ENCODE measurements around the gene MAMLD1. TPM values are rescaled to one million over a fixed set of nuclear protein-coding genes. Genes with fewer than 3 reads are reported as not detected.

Gene MAMLD1
- total RNA-seq, 2 donors from 2014 or later, result 0.56 to 3.3 TPM

- no peaks in the 10 kb centered on the region for H3K9me3 ChIP-seq
- no peak overlapping the region for H3K27ac ChIP-seq
- H3K27me3 ChIP-seq, result no peaks in the 10 kb centered on the region
- no peaks in the 10 kb centered on the region for H3K36me3 ChIP-seq
- DNase-seq (ENCODE audit: low spot score), result no peak
- no peak for TF ChIP-seq CTCF (IDR thresholded peaks at IDR 0.05)
- no peaks in the 10 kb centered on the region for H3K4me1 ChIP-seq
- no peak overlapping the region for H3K4me3 ChIP-seq
These were observed 91.5 kb downstream of the MAMLD1 start for GRCh38 chrX:150454508-150455214.

- Histone ChIP-seq H3K27me3 (no peaks in the 10 kb centered on the region), H3K4me3 (no peak overlapping the region), H3K36me3 (no peaks in the 10 kb centered on the region), H3K9me3 (no peaks in the 10 kb centered on the region), H3K27ac (no peak overlapping the region), H3K4me1 (no peaks in the 10 kb centered on the region)
- TF ChIP-seq CTCF (IDR thresholded peaks at IDR 0.05), result no peak
- DNase-seq (ENCODE audit: low spot score), result no peak
These were observed 92.1 kb downstream of the MAMLD1 start for GRCh38 chrX:150455215-150455608.

GRCh38 chrX:150456466-150456865, 93.3 kb downstream of the MAMLD1 start:
- H3K4me1 ChIP-seq, result no peaks in the 10 kb centered on the region
- H3K27me3 ChIP-seq, result no peaks in the 10 kb centered on the region
- DNase-seq (ENCODE audit: low spot score), result no peak
- no peak overlapping the region for H3K27ac ChIP-seq
- no peak overlapping the region for H3K4me3 ChIP-seq
- no peaks in the 10 kb centered on the region for H3K9me3 ChIP-seq
- no peak for TF ChIP-seq CTCF (IDR thresholded peaks at IDR 0.05)
- no peaks in the 10 kb centered on the region for H3K36me3 ChIP-seq

GRCh38 chrX:150456941-150457340, 93.8 kb downstream of the MAMLD1 start:
- no peak for TF ChIP-seq CTCF (IDR thresholded peaks at IDR 0.05)
- Histone ChIP-seq H3K27me3 (no peaks in the 10 kb centered on the region), H3K9me3 (no peaks in the 10 kb centered on the region), H3K4me3 (no peak overlapping the region), H3K4me1 (no peaks in the 10 kb centered on the region), H3K36me3 (no peaks in the 10 kb centered on the region), H3K27ac (no peak overlapping the region)
- no peak for DNase-seq (ENCODE audit: low spot score)

GRCh38 chrX:150459196-150459595, 96.1 kb downstream of the MAMLD1 start:
- Histone ChIP-seq H3K36me3 (no peaks in the 10 kb centered on the region), H3K27me3 (no peaks in the 10 kb centered on the region), H3K4me1 (no peaks in the 10 kb centered on the region), H3K27ac (no peak overlapping the region), H3K4me3 (no peak overlapping the region), H3K9me3 (no peaks in the 10 kb centered on the region)
- no peak for DNase-seq (ENCODE audit: low spot score)
- TF ChIP-seq CTCF (IDR thresholded peaks at IDR 0.05), result no peak

GRCh38 chrX:150460063-150460462, 96.9 kb downstream of the MAMLD1 start:
- no peaks in the 10 kb centered on the region for H3K27me3 ChIP-seq
- H3K9me3 ChIP-seq, result no peaks in the 10 kb centered on the region
- H3K36me3 ChIP-seq, result no peaks in the 10 kb centered on the region
- H3K27ac ChIP-seq, result no peak overlapping the region
- no peak overlapping the region for H3K4me3 ChIP-seq
- no peak for DNase-seq (ENCODE audit: low spot score)
- TF ChIP-seq CTCF (IDR thresholded peaks at IDR 0.05), result no peak
- no peaks in the 10 kb centered on the region for H3K4me1 ChIP-seq
